CD1c-positive myeloid dendritic cell (primary cell): ENCODE results near the gene KIF13A.
"Not testable (repeated sequence)": the region's sequence is repeated elsewhere in the genome, so short reads cannot be mapped to it uniquely, and the experiment has no call there.

Experiments
- DNase-seq: peaks from one replicate; pipeline ENCODE4 v3.0.0-alpha.2; 2016; ENCODE audit errors: extremely low spot score

KIF13A gene

GRCh38 chr6:17932330-17932852 is 55.0 kb downstream of the KIF13A start:
- DNase-seq = peak; percentile 66

GRCh38 chr6:17931227-17931626 is 56.2 kb downstream of the KIF13A start:
- no peak for DNase-seq

DNA sequence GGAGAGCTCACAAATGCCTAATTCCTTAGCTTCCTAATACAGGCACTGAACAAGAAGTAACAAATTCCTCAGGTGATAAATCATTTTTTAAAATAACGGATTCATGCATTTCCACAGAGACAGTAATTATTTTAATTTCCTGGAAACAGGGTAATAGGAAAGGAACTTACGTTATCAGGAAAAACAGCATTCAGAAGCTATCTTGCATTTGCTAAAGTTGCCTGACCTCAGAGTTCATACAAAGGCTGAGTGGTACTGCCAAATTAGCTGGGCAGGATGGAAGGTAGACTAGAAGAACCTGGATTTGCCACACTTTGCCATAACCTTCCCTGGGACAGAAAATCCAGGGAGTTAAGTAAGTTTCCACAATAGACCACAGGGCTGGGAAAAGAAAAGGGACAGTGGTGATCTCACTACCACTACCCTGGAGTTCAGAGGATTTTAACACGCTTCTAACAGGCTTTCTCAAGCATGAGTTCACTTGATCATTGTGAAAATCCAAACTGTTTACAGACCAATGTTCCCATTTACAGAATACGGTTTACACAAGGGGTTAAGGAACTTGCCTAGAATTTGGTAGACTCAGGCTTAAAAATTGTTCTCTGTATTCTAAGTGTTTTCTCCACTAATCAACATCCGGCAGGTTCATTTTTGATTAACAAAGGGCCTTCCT is 57.0 kb downstream of the KIF13A start:
- no peak for DNase-seq

DNA sequence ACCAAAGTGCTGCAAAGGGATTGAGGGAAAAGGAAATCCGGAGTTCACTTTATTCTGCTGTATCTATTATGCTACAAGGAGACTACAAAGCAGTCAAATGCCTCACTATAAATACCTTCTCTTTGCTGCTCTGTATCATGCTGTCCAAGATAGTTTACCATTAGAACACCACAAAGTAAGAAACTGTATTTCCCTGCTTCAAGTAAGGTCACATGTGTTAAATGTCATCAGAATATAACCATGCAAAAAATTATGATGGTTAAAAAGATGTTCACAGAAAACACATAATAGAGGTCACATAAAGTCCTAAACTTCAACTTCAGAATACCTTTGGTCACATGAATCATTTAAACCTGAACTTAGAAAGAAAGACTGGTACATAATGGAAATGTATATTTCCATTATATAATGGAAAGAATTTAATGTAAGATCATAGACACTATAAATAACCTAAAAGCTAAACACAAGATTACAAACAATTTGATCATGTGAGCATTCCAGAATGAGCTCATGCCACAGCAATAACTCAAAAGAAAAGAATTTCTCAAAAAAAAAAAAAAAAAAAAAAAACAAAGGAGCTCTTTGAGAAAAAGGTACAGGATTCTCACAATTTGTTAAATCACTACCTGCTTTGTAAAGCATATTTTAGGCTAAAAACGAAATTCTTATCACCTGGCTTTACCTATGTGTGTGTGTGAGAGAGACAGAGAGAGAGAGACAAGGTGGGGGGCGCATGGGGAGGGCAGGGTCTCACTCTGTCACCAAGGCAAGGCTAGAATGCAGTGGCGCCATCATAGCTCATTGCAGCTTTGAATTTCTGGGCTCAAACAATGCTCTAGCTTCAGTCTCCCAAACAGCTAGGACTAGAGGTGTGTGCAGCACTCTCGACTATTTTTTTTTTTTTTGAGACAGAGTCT is 58.7 kb downstream of the KIF13A start:
- no peak for DNase-seq

DNA sequence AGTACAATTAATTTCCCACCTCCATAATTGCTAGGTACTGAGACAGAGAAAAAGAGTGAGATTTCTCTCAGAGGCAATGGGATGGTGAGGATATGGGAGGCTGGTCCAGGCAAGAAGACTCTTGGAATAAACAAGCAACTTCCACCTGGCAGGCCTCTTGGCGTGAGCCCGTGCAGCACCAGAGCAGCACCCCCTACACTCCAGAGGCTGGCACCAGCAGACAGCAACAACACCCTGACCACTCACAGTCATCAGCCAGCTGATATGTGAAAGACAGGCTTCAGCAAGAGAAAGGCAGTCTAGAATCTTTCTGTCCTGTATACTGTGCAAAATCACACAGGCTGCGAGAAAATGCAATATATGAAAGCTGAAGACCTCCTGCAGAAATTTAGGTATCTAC is 59.7 kb downstream of the KIF13A start:
- no peak for DNase-seq

DNA sequence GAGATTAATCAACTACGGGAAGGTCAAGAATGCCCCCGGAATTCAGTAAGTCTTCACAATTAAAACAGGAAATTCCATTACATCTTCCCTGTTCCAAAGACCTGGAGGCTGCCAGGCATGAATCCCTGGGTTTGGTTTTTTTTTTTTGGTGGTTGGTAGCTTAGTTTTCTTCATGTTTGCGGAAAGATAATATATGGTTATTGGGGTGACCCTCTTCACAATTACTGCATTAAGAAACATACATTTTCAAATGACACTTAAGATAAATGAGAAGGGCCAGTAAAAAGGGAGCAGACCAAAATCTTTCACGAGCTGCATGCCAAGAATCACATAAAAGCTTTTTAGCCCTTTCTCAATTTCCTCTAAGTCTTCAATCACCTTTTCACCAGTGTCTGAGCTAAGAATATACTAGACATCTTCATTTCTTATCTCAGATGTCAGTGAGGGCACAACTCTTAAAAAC is 64.0 kb downstream of the KIF13A start:
- no peak for DNase-seq

- no peak for DNase-seq
Measured at GRCh38 chr6:17921454-17921853, 66.0 kb downstream of the KIF13A start.

DNA sequence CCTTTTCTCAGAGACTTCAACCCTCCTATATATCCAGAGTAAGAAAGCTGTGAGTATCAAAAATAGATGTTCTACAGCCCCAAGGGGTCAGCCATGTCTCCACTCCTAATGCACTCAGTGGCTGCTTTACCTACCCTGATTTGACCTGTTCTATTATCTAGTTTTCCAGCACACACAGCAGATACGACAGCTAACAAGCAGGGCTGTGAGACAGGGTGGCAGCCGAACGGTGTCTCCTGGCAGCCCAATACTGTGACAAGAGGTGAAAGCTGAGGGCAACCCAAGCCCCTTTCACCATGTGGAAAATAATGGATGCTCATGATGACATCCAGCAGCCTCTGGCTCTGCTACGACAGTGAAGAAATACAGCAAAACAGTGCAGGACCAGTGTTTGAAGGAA is 67.9 kb downstream of the KIF13A start:
- no peak for DNase-seq

DNA sequence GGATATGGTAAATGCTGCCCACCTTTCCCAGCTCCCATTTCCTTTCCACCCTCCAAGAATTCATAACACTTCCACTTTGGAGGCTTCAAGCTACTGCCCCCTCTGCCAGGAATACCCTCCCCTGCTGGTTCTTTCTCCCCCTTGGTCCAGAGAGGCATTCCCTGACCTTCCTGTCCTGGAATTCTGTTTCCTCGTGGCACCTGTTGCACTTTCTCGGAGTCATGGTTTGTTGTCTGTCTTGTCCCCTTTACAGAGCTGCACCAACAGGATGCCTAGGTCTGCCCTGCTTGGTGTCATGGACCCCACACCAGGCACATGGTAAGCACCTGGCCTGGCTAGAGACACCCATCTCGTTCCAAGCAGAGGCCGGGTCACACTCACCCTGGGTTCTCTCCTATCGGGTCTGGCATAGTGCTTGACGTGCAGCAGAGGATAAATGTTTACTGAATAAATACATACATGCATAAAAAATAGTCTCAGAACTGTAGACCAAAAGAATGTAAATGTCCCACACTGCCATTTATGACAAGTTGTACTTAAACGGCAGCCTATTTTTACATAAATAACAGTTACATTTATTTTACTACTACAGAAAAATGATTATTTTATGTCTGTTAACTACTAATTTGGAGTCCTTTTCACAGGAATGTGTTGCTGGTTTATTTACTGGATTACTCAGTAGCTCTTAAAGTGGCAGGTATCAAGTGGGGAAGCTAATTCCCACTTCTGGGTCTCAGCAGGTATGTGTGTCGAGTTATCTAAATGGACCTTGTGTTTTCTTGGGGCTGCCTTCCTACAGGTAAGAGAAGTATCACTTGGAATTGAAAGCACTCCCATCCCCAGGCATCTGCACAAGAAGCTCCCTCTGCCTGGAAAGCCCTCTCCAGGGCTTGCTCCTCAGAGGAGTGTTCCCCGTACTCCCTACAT is 69.3 kb downstream of the KIF13A start:
- DNase-seq = no peak

DNA sequence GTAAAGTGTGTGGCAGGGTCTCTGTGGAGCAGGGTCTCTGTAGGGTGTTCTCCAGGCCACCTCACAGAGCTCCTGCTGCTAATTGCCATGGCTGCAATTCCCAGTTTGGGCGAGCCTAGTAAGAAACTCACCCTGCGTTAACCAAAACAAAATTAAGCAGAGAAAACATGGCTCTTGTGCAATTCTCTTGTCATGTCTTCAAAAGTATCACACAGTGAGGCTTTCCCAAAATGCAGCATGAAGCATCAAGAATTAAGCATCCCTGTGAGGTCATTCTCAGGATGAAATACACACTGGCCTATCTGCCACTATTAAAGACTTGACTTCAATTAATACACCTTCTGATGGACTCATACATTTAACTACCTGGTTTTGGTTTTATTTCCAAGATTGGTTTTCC is 72.8 kb downstream of the KIF13A start:
- DNase-seq = no peak

DNA sequence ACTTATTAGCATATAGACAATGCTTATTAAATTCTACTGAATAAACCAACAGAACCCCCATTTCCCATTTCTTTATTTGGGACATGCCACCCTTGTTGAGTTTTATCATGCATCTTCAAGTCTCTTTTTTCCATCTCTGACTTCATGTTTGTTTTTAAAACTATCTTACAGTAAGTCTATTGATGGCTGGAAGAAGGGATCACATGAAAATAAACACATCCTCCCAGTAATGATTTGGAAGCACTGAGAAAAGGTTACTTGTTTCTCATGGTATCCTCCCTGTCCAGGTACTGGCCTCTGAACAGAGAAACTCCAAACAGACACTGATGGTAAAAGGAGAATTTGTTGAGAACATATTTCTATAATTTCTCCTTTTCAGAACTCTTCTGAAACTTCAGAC is 74.9 kb downstream of the KIF13A start:
- no peak for DNase-seq

DNA sequence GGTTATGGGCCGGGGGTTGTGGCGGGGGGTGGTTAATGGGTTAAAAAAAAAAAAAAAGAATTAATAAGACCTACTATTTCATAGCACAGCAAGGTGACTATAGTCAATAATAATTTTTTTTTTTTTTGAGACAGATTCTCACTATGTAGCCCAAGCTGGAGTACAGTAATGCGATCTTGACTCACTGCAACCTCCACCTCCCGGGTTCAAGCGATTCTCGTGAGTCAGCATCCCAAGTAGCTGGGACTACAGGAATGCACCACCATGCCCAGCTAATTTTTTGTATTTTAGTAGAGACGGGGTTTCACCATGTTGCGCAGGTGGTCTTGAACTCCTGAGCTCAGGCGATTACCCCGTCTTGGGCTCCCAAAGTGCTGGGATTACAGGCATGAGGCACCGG is 75.8 kb downstream of the KIF13A start:
- not testable (repeated sequence) for DNase-seq

GRCh38 chr6:17910189-17910588 is 77.2 kb downstream of the KIF13A start:
- no peak for DNase-seq

DNA sequence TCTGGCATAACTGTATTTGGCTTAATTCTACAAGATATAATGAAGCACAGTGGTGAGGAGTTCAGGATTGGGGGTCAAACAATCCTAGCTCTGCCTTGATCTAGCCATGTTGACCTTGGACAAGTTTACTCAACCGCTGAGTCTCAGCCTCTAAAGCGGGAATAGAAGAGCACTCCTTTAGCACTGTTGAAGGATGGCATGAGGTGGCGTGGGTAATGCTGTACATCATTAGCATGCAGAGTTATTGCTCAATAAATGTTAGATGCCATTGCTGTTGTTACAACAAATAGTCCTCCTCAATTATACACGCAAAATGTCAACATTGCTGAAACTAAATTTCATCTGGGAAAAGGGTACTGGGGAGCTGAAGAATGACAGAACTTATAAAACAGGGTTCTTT is 78.6 kb downstream of the KIF13A start:
- DNase-seq = peak; percentile 56

GRCh38 chr6:17907406-17908229 is 79.8 kb downstream of the KIF13A start:
- DNase-seq = peak; percentile 94

DNA sequence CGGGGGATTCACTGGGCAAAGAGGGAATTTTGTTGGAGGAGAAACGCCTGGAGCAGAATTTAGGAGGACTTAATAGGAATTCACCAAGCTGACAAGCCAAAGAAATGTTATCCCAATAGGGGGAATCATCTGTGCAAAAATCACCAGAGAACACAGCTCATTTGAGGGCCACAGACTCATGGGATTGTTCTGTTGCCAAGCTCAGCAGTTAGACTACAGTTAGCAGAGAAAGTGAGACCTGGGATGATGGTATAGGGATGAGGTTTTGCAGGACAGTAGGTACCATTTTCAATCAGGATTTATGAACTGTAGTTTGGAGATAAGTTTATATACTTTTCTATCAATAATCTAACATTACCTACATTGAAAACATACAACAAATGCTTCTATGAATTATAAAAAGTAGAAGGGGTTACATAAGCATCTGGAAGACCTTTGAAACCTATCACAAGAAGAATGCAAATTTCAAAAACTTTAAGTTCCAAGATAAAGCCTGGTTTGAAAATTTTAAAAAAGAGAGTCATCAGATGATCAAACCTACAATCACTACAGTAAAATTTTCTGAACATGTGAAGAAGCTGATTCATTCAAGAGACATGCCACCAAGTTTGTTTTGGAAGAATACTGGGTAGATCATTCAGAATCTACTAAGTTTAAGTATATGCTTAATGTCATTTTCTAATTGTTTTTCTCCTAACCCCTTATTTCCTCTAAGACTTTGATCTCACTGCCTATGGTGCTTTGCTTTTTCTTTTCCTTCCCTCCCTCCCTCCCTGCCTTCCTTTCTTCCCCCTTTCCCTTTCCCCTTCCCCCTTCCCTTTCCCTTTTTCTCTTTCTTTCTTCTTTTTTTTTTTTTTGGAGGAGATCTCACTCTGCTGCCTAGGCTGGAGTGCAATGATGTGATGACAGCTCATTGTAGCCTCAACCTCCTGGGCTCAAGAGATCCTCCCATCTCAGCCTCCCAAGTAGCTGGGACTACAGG is 81.5 kb downstream of the KIF13A start:
- no peak for DNase-seq

- DNase-seq = no peak
Measured at GRCh38 chr6:17904491-17905120, 82.8 kb downstream of the KIF13A start.

DNA sequence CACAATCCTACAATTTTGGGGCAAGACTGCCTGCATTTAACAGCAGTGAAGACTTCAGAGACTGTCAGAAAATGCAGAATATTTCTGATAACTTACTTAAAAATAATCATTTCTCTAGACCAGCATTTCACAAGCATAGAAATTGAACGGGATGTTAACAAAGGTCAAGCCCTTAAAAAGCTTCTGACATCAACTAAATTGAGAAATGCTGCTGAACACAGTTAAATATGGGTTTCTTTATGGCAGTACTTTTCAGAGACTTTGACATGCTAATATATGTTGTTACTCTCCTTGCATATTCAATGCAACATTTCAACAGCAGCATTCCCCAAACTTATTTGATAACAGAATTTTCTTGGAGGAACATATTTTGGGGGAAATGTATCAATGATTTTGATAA is 84.5 kb downstream of the KIF13A start:
- no peak for DNase-seq

DNA sequence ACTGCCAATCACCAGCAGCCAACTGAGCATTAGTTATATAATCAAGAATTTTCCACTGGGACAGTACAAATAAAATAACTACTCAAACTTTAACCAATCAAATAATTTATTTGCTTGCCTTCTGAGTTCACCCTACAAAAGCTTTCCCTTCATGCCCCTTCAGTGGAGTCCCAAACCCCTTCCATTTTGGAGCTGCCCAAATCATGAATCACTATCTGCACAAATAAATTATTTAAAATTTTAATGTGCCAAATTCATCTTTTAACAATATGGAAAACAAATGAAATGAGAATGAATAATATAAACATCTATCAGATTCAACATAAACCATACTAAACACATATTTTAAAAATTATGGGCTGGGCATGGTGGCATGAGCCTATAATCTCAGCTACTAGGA is 85.9 kb downstream of the KIF13A start:
- no peak for DNase-seq
